Testis (tissue), 3 donors: ENCODE results near the gene SWAP70. TPM values are rescaled to one million over a fixed set of nuclear protein-coding genes. Genes with fewer than 3 reads are reported as not detected.

Source experiments
- DNase-seq: peaks from one replicate; pipeline ENCODE4 v3.0.0-alpha.2; 2019
- H3K27ac ChIP-seq, 2 donors: fragments of 200-600 bp; sonication (generic); one replicate each; pipeline ENCODE4 v1.5.1; 2019
- H3K27me3 ChIP-seq: fragments of 200-600 bp; sonication (generic); one replicate; pipeline ENCODE4 v1.5.1; 2019
- H3K36me3 ChIP-seq: fragments of 200-600 bp; sonication (generic); one replicate; pipeline ENCODE4 v1.5.1; 2017; ENCODE audit warnings: low read depth; ENCODE audit errors: missing control alignments
- H3K4me1 ChIP-seq: fragments of 200-600 bp; sonication (generic); one replicate; pipeline ENCODE4 v1.5.1; 2019
- H3K4me3 ChIP-seq, 2 donors: fragments of 200-600 bp; sonication (generic); one replicate each; pipeline ENCODE4 v1.5.1; 2017 to 2019
- H3K9me3 ChIP-seq: fragments of 200-600 bp; sonication (generic); one replicate; pipeline ENCODE4 v1.5.1; 2017
- POLR2A ChIP-seq: fragments of 450-650 bp; IDR thresholded peaks from one replicate; pipeline ENCODE4 v1.6.1; 2017; ENCODE audit warnings: antibody characterized with exemption, mild to moderate bottlenecking, moderate library complexity
- WGBS, 2 donors: methylation state at CpG; one replicate each; pipeline ENCODE4 v1.1.5; 2018; 5-methylcytosine and 5-hydroxymethylcytosine counted together
- intact Hi-C: fragments of 100-400 bp; cut with DNase I; formaldehyde crosslinking; loops from one replicate; pipeline ENCODE4 v1.15.1; 2023; ENCODE audit warnings: low total_unique reads
- polyA plus RNA-seq: library from polyadenylated mRNA; stranded (reverse); fragments of 350-450 nt; fragmentation: Illumina TruSeq; extraction: RNeasy Lipid Tissue Mini Kit (QIAGEN cat#74804); gene quantifications from one replicate; pipeline ENCODE4 v1.2.3, GENCODE V29; 2014; ENCODE audit warnings: low read depth, low replicate concordance; ENCODE audit not compliant: insufficient read depth
- total RNA-seq, 2 donors: library from RNA; depleted of rRNA; stranded (reverse); fragments of >200 nt; gene quantifications; one replicate each; pipeline ENCODE4 v1.2.3, GENCODE V29; 2016
- TF ChIP-seq, protein P1 (sequence below), 3 experiments: fragments of 450-650 bp in 2 of 3; fragments of 200-600 bp in 1 of 3; sonication (generic) in 1 of 3; IDR thresholded peaks; one replicate each; pipeline ENCODE4 v1.5.1; 2016 to 2019; ENCODE audit warnings: antibody characterized with exemption in 3 of 3, mild to moderate bottlenecking in 2 of 3, moderate library complexity in 1 of 3

Gene SWAP70
- total and polyA plus RNA-seq, 3 donors from 2014 or later, result 10.2 to 14.7 (median 10.5) TPM

DNA sequence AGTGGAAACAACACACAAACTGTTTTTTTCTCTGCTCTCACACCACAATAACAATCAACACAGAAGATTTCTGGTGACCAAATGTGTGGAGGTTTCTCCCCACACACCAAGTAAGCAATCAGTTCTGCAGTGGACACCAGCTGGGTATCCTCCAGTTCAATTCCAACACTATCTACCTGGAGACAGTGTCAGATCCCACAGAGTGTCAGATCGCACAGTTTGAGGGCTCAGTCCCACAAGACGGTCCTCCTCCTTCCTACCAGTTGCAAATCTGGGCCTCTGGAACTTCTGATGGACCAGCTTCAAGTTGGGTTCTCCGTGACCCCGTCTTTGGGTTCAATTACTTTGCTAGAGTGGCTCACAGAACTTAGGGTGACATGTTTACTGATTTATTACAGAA lies 9.0 kb downstream of the SWAP70 start:
- Histone ChIP-seq H3K27me3 (no peaks in the 10 kb centered on the region), H3K9me3 (no peaks in the 10 kb centered on the region), H3K27ac (no peak overlapping the region), H3K4me3 (no peak overlapping the region), H3K4me1 (no peaks in the 10 kb centered on the region), H3K36me3 (no peaks in the 10 kb centered on the region)
- intact Hi-C loops, result no loop called here
- 94% methylated on average over 4 of the region's 4 CpGs for WGBS, 2 donors
- no peak for DNase-seq
- no peak for TF ChIP-seq POLR2A

DNA sequence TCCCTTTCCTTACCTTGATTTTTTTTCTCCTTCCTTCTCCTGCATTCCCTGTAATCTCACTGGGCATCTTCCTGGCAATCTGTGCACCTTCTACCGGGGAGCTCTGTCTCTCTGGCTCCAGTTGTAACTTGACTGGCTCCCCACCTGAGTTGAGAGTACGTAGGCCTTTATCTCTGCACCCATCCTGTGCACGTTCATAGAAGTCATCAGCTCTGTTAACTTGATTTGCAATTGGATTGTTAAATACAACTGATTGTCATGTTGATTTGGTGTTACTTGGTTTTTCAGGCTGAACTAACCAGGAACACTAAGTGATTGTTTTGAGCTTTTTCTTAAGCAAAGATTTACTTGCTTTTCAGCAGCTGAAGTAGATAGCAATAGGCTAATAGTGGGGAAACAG lies 11.8 kb downstream of the SWAP70 start:
- TF ChIP-seq, protein P1, sequence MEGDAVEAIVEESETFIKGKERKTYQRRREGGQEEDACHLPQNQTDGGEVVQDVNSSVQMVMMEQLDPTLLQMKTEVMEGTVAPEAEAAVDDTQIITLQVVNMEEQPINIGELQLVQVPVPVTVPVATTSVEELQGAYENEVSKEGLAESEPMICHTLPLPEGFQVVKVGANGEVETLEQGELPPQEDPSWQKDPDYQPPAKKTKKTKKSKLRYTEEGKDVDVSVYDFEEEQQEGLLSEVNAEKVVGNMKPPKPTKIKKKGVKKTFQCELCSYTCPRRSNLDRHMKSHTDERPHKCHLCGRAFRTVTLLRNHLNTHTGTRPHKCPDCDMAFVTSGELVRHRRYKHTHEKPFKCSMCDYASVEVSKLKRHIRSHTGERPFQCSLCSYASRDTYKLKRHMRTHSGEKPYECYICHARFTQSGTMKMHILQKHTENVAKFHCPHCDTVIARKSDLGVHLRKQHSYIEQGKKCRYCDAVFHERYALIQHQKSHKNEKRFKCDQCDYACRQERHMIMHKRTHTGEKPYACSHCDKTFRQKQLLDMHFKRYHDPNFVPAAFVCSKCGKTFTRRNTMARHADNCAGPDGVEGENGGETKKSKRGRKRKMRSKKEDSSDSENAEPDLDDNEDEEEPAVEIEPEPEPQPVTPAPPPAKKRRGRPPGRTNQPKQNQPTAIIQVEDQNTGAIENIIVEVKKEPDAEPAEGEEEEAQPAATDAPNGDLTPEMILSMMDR (IDR thresholded peaks at IDR 0.05), result no peak
- TF ChIP-seq POLR2A, result no peak
- WGBS, 2 donors, result 54 to 67% methylated on average over 3 of the region's 3 CpGs
- intact Hi-C loops, result no loop called here

GRCh38 chr11:9677951-9678350 lies 14.1 kb downstream of the SWAP70 start:
- DNase-seq, result no peak
- Histone ChIP-seq H3K9me3 (no peaks in the 10 kb centered on the region), H3K27me3 (no peaks in the 10 kb centered on the region), H3K36me3 (no peaks in the 10 kb centered on the region), H3K4me1 (no peaks in the 10 kb centered on the region), H3K27ac (no peak overlapping the region), H3K4me3 (no peak overlapping the region)
- intact Hi-C loops, result no loop called here
- no peak for TF ChIP-seq POLR2A
- TF ChIP-seq, protein P1 (IDR thresholded peaks at IDR 0.05), result no peak

More for the DNA sequence above, 11.8 kb downstream of the SWAP70 start:
- H3K4me3 ChIP-seq, result no peak overlapping the region
- H3K27ac ChIP-seq, result no peak overlapping the region
- no peaks in the 10 kb centered on the region for H3K36me3 ChIP-seq
- H3K4me1 ChIP-seq, result no peaks in the 10 kb centered on the region
- H3K27me3 ChIP-seq, result no peaks in the 10 kb centered on the region
- no peak for DNase-seq
- H3K9me3 ChIP-seq, result no peaks in the 10 kb centered on the region

DNA sequence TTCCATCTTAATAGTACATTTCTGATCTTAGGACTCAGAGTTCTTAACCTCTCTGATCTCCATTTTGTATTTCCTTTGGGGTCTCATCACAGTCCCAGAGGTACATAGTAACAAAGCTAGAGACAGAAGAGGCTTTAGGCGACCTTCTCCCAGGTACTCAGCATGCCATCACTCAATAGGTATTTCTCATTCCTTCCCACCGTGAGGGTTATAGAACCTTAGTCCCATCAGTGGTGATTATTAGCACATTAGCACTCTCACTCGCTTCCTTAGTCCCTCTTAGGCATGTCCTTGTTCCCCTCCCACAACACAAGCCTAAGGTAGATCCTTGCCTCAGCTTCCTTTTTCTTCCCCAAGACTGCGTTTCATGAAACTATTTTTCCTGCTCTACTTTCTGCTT lies 14.7 kb downstream of the SWAP70 start:
- no peaks in the 10 kb centered on the region for H3K27me3 ChIP-seq
- H3K27ac ChIP-seq, result no peak overlapping the region
- no peaks in the 10 kb centered on the region for H3K36me3 ChIP-seq
- H3K4me1 ChIP-seq, result no peaks in the 10 kb centered on the region
- DNase-seq, result no peak
- no peak overlapping the region for H3K4me3 ChIP-seq
- TF ChIP-seq, protein P1 (IDR thresholded peaks at IDR 0.05), result no peak
- TF ChIP-seq POLR2A, result no peak
- no peaks in the 10 kb centered on the region for H3K9me3 ChIP-seq
- 84 to 92% methylated on average over 4 of the region's 4 CpGs for WGBS, 2 donors
- intact Hi-C loops, result no loop called here

GRCh38 chr11:9680028-9680427 lies 16.2 kb downstream of the SWAP70 start:
- Histone ChIP-seq H3K27me3 (no peaks in the 10 kb centered on the region), H3K27ac (no peak overlapping the region), H3K4me3 (no peak overlapping the region), H3K4me1 (no peaks in the 10 kb centered on the region), H3K36me3 (no peaks in the 10 kb centered on the region), H3K9me3 (no peaks in the 10 kb centered on the region)
- TF ChIP-seq, protein P1 (IDR thresholded peaks at IDR 0.05), result no peak
- no peak for TF ChIP-seq POLR2A
- intact Hi-C loops, result no loop called here
- no peak for DNase-seq
- 90 to 93% methylated on average over 4 of the region's 4 CpGs for WGBS, 2 donors
